HG03196 (cell line): ENCODE results near the gene LRP2.

Experiments used
- ATAC-seq: cut with Tn5 transposase; IDR thresholded peaks from one replicate; pipeline ENCODE4 v1.9.1; 2021; ENCODE audit not compliant: unreplicated experiment

LRP2 gene

DNA sequence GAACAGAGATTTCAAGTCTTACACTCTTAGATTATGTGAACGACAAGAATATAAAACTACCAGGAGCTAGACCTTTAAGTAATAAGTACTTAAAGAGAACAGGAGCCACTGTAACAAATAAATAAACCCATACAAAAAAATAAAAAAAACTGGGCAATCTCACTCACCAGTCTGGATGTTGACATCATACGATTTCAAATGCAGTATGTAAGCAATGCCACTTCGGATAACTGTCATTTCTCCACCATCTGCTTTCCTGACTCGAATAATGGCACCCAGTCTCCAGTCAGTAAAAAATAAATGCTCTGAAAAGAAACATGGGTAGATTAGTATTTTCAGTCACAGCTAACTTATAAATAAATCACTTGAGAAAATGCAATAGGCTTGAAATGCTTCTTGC lies 115.1 kb downstream of the LRP2 start:
- ATAC-seq = no peak

DNA sequence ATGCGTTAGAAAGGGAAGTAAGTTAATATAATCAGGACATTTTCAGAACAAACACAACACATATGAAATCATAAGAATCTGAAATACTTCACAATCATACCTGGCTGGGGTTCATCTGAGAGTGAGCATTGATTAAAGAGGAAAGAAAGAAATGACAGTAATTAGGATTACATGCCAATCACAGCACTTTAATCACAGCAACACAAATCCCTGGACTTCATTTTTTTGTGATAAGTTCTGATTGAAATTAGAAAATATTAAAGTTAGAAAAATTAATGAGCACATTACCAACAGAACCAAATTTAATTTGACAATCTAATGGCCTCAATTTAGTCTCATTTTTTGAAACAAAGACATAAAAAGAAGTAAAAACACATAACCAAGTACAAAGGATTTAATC lies 121.9 kb downstream of the LRP2 start:
- ATAC-seq = no peak

DNA sequence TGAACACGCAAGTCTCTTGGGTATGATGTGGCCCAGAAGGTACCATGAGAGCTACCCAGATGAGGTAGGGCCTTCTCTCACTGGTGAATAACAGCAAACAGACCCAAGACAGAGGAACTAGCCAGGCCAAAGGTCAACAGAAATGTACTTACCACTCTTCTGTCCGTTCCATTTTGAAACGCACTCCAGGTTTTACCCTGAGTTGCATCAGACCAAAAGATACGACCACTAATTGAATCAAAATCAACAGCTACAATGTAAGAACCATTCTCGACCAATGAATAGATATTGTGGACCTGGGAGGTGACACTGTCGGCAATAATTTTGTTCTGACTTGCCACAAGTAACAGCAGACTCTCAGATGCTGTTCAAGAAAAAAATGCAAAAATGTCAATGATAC lies 124.4 kb downstream of the LRP2 start:
- no peak for ATAC-seq

DNA sequence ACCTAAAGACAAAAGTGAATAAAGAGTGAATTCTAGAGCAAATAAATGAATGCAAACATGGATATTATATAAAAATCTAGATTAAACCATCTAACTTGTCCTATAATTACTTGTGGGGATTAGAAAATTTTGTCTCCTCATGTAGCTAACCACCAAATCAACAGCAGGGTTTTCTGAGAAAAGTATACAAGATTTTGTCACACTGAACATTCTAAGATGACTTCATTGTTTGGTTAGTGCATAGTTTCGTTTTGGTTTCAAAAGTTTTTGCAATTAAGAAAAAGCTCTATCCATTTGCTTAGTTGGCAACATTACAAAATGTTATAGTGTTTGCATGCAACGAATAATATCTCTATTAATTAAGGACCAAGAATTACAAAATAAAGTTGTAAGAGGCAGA lies 125.0 kb downstream of the LRP2 start:
- ATAC-seq = no peak

DNA sequence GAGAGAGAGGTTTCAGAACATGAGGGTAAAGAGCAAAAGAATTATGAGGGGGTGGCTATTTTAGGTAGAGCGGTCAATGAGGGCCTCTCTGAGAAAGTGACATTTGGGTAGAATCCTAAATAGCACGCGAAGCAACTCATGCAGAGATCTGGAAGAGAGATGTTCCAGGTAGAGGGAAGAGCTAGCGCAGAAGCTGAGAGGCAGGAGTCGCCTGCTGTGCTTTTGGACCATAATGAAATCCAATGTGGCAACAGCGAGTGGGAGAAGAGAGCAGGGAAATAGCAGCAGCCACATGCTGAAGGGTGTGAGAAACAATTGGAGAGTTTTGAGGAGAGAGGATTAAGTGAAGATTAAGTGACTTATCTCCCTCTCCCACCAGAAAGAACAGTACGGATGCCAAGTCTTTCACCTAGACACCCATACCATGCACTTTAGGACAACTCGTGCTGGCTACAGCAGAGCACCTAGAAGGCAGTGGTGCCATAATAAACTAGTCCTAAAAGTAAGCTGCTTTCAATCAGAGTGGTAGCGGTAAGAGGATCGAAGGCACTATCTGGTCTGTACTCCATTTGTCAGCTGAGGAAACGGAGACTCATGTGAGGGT lies 129.7 kb downstream of the LRP2 start:
- ATAC-seq = no peak

DNA sequence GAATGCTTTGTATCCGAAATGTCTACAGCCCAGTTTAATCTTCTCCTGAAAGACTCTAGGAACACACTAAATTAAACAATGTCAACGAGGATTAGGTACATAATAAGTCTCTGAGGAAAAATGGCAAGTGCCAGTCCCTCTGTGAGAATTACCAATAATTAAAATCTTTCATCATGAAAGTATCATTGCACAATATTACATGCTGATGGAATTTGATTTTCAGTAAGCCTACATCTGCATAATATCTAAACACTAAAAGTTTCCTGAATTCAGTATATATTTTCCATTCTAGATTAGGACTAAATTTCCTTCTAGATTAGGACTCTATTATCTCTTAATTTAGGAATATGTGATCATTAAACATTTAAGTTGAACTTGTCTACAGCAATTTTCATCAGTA lies 132.1 kb downstream of the LRP2 start:
- ATAC-seq = no peak

DNA sequence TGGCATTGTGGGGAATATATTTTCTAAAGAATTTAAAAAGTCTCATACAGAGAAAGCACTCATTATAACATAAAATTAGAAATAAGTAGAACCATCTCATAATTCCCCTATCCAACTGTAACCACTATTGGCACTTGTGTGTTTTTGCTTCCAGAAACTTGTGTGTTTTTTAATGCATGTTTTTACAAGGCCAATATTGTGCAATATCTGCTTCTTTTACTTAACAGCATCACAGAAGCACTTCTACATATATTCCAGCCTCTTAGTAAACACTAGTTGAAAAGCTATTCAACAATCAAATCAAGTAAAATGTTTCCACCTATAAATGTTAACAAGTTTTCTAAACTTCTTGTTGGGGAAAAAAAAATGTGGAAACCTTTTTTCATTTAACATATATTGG lies 132.7 kb downstream of the LRP2 start:
- ATAC-seq = no peak

DNA sequence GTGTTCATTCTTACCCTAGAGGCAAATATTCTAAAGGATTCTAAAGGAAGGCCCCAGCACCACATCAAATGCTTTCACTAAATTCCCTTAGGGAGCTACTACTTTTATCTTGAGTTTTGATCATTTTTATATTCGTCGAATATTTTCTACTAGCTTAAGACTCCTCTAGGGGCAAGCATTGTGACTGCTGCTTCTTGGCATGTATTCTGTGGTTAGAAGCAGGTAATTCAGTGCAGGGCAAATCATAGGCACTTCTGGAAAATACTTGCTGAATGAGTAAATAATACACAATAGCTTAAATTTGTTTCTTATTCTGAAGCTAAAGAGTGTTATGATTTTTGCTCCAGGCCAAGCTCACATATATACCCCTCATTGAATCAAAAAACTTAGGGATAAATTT lies 136.4 kb downstream of the LRP2 start:
- ATAC-seq = no peak

DNA sequence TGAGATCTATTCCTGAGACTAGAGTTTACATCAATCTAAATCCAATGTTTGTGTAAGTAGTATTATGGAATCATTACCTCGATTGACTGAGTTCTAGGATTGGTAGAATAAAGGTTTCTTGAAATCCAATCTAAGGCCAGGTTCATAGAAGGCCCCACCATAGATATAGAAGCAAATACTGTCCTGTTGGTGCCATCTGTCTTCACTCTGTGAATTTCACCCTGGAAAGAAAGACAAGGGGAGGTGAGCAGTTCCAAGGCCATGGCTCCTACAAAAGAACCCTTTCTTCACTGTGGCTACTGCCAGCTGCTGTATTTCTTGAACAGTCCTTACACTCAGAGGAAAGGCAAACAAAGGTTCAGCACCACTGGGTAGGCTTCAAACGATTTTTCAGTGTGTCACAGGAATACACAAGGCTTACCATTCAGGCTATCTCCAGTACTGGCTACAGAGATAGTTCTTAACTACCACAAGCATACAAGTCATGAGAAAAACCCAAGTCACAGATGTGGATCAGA lies 137.0 kb downstream of the LRP2 start:
- ATAC-seq = no peak

DNA sequence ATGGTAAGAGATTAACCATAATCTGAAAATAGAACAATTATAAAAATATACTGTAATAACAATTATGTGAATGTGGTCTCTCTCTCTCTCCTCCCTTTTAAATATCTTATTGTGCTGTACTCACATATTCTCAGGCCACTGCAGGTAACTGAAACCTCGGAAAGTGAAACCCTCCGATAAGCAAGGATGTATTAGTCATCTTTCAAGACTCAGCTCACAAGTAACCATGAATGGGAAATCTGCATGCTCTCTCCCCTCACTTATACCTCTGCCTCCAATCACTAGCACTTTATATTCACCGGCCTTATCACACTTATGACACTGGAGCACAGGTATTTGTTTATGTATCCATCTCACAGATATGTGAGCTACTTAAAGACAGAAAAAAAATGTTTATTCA lies 139.7 kb downstream of the LRP2 start:
- ATAC-seq = peak; percentile 90

DNA sequence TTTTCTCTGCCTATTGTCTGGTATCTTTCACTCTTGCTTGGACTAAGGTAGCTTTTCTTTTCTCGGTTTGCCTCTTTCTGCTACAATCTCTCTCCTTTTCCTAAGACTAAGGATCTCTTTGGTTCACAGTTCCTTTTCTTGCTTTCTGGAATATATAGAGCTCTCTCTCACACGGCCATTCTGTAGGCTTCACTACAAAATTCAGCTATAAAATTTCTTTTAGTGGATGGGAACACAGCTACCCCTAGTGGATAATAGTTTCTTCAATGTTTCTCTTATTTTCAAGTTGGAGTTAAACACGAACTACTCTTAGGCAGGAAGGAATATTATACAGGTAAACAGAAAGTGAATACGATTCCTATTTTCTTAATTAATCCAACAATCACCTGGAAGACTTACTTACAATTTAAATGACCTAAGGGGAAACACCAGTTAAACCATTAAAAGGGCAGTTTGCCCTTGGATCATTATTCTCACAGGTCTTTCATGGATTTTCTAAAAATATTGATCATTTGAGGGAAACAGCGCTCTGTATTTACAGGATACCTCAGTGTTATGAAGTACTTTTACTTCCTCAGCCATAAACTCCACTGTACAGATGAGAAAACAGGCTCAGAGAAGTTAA lies 140.5 kb downstream of the LRP2 start:
- no peak for ATAC-seq

DNA sequence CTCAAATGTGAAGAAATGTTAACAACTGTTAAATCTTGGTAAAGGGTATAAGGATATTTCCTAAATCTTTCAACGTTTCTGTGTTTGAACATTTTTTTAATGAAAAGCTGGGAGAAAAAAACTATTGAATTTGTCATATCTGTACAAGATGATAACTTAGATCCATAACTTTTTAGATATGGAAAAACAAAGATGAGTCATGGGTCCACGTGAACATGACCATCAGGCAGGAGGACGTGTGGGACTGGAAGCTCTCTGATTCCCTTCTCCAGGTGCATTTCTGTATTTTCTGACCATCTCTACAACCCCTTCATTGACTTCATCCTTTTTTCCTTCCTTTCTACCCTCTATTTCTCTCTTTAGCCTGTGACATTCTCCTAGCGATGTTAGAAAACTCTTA lies 151.4 kb downstream of the LRP2 start:
- no peak for ATAC-seq

DNA sequence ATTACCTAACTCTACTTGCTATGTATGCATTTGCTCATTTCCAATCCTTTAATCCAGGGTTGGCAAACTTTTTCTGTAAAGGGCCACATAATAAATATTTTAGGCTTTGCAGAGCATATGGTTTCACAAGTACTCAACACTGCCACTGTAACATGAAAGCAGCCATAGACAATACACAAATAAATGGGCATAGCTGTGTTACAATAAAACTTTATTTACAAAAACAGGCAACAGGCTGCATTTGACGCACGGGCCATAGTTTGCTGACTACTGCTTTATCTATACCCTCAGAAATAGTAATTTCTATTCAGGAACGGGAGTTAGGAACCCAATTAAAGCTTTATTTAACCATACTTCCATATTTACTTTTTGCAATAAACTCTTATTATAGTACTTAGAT lies 154.3 kb downstream of the LRP2 start:
- ATAC-seq = no peak

DNA sequence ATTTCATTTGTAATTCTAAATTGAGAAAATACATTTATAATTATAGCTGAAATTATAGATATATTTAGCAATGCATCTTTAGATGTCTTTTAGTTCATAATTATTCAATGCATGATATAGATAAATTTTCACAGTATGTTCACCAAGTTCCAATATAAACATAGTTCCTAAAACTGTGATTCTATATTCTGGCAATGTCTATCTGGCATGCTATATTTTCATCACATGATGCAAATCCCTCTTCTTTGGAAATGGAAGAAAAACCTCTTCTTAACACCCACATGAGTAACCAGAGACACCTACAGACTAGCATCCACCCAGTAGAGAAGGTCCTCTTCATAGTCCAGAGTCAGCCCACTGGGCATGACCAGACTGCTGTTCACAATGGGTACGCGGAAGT lies 157.2 kb downstream of the LRP2 start:
- no peak for ATAC-seq

DNA sequence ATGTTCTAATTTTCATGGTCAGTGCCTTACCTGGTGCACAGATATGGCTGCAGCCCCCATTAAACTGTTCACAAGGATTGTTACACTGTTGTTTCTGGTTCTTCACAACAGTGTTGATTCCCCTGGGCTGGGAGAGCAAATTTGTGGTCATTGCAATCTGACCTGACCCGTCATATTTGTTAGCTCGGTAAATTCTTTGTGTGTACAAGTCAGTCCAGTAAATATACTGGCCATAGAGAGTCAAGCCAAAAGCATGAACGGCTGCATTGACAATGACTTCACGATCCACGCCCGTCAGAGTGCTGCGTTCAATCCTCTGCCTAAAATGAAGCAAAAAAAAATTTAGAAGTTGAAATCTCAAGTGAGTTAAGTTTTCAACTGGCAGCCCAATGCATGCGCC lies 158.4 kb downstream of the LRP2 start:
- ATAC-seq = no peak

DNA sequence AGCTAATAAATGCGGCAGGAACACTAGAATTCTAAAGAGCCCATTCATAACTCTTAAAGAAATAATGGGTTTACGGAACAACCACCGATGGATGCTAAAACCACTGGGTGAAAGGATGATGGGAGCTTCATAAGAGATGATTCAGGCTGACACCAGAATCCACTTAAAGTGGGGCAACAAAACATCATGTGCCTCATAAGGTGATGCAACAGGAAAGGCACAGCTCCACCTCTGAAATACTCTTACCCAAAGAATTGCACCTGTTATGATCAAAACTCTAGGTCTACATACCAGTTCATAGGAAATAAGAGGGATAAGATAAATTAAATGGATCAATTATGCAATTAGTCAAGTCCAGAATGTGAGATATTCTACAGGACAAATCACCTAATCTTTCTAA lies 161.6 kb downstream of the LRP2 start:
- ATAC-seq = no peak

DNA sequence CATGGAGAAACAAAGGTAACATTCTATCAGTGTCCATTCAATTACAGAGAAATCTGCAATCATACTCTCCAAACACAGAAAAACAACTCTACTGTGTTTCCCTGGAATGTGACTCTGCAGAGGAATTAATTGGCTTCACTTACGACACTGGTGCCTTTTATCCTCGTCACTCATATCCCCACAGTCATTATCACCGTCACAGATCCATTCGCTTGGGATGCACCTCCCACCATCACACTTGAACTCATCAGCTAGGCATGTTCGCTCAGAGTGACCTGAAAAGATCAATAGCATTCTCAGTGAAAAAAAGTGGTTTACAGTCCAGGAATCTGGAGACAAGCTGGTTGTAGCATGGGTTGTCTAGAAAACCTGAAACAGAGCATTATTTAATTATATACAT lies 168.7 kb downstream of the LRP2 start:
- ATAC-seq = no peak

DNA sequence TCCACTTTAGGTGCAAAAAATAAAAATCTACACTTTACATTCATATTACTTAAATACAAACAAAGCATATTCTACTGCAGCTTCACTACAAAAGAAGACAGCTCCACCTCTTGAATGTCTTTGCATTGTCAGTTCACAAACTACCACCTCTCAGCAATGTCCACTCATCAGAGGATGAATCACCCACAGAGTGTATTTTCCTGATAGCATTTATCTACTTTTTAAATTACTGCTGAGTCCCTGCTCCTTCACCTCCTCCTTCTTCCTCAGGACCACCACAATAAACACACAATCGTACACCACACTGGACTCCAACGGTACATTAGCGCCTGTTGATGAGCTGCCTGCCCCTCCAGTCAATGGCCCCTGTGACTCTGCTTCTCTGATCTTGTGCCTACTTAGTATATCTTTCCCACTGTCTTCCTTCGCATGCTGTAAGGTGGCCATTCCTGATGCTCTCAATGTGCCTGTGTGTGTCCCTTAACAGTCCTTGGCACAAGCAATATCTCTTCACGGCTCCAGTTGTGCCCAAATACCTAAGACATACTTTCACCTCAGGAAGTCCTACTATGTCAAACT lies 172.0 kb downstream of the LRP2 start:
- ATAC-seq = no peak

DNA sequence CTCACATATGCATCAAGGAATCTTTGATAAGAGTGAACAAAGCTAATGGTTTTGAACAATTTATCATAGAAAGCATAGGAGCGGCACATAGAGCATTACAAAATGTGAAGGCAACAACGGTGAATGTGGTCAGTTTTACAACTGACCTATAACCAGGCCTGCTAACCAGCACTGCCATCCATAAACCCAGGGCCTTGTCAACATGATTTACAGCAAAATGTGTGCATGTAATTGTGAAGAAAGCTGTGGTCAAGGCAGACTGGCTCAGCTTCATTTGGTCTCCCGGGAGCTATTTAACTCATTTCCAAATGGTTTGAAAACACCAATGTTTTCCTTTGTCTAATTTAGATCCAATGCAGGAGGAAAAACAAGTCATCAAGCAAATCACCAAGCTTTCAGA lies 173.2 kb downstream of the LRP2 start:
- ATAC-seq = no peak

DNA sequence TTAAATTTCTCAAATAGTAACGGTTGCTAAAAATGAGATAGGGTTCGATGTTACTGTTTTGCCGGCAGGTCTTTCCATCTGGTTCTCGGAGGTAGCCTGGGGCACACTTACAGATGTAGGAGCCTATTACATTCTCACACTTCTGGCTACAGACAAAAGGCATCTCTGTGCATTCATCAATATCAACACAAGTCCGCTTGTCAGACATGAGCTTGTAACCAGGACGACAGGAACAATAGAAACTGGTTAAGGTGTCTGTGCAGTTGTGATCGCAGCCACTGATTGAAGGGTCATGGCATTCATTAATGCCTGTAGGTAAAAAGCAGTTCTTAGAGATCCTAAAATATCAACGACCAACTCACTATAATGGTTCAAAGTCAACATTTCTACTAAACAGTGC lies 176.6 kb downstream of the LRP2 start:
- no peak for ATAC-seq

DNA sequence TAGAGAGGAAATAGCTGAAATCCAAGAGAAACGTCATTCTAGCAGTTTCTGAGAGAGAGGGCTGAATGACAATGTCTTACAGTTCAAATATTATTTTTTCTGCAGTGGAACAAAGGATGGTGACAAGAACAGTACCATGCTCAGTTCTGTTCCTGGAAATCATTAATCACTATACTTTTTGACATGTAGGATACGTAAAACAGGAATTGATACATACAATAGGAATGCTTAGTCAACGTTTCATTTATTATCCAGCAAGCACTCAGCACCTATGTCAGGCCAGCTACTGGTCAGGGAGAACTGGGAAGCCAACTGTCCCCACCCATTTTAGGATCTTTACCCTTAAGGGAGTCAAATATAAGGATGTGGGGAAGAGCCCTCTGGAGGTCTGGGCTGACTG lies 178.3 kb downstream of the LRP2 start:
- ATAC-seq = no peak

DNA sequence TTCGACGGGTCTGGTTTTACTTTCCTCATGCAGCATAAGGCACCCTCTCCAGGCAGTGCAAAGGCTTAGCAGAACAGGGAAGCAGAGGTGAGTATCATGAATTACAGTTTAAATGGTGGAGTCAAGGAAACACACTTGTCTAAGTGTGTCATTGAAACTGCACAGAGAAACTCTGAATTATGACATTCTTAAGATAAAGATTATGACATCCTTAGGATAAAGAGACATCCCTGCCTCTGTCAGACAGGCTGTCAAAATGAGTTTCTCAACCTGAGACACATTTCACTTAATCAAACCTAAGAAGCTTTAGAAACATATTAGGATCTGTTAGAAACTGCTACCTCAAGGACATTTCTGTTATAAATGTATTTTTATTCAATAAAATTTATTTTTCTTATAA lies 179.8 kb downstream of the LRP2 start:
- no peak for ATAC-seq
